CD4-positive, alpha-beta T cell treated with Interleukin-17A for 4 hours (primary cell): ENCODE measurements around the gene CEP104.

Experiments used
- DNase-seq: peaks from one replicate; pipeline ENCODE4 v3.0.0-alpha.2; 2020; ENCODE audit warnings: mixed read lengths

Gene CEP104

GRCh38 chr1:3893190-3893589 is 36.2 kb upstream of the CEP104 start:
- no peak for DNase-seq

GRCh38 chr1:3892748-3893147 is 35.7 kb upstream of the CEP104 start:
- DNase-seq = no peak

GRCh38 chr1:3891329-3891865 is 34.4 kb upstream of the CEP104 start:
- no peak for DNase-seq

DNA sequence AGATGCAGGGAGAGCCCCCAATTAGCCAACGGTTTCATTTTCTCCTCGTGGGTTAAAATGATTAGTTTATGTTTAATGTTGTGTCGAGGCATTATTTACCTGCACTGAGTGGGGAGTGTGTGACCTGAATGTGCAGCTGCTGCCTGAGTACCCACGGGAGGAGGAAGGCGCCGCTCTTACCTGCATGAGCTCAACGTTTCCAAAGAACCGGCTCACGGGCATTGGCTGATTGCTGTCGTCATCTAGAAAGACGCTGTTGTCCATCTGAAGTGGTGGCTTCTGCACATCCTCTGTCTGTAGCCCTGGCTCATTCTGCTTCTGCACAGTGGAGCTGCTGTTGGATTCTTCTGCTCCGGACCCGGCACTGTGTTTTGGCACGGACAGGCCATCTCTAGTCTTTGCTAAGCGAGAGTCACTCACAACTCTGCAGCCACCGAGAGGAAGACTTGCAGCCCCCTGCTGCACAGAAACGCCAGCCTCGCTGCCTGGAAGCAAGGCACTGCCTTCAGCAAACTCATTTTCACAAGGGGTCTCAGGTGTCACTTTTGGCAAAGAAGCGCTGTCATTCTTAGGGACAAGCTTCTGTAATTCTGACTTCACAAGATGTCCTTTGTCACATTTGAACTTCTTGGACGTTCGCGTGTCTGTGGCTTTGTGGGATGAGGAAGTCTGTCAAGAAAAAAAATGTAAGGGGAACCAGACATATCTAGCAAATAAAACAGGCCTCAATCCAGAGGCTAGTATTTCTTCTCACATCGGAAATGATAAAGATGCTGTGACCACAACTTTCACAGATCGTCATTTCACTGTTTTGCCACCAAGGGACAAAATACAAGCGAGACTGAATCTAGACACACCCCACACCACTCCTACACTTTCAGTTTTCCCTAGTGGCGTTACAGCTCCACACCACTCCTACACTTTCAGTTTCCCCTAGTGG is 33.6 kb upstream of the CEP104 start:
- DNase-seq = no peak

DNA sequence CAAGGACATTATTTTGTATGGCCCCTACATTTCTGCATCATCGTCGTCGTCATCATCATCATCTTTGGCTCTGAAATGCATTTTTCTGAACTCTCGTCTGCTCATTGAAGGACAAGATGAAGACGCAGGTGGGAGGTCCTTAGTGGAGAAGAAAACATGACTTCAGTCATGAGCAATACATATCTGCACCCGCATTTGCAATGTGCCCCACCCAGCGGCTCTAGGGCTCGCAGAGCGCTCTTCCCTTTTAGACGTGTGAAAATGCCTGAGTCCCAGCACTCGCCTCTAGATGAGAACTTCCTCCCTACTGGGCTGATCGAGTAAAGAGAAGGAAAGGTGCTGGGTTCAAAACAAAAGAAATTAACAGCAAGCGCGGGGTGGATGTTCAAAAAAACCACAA is 32.9 kb upstream of the CEP104 start:
- peak; percentile 18 for DNase-seq

DNA sequence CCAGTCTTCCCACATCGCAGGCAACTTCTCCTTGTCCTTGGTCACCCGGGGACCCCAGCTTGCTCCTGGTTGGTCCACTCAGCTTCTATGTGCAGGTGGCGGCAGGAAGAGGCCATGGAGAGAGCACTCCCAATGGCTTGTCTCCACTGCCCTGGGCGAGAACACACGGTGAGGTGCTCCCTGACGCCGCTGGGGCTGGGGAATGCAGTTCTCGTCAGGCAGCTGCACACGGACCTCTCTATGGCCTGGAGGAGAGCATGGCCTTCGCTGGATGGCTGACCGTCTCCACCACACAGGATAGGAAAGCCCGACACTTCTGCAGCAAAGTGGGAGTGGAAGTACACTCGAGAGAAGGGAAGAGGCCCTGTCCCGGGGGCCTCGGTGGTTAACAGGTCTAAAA is 31.3 kb upstream of the CEP104 start:
- no peak for DNase-seq

- DNase-seq = no peak
Measured at GRCh38 chr1:3886691-3887090, 29.7 kb upstream of the CEP104 start.

GRCh38 chr1:3886106-3886670 is 29.2 kb upstream of the CEP104 start:
- no peak for DNase-seq

DNA sequence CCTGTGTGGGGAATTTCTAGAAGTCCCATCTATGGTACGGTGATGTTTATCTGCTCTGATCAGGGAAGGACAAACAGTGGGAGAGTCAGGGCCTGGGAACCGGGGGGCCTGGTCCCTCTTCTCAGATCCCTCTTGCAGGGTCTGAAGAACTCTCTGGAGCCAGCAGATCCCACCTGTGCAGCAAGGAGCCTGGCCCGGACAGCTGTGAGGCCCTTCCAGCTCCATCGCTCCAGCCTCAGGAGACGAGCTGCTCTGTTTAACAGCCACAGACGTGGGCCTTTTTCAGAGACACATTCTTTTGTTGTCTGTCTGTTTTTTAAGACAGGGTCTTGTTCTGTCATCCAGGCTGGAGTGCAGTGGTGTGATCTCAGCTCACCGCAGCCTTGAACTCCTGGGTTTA is 28.6 kb upstream of the CEP104 start:
- DNase-seq = no peak

DNA sequence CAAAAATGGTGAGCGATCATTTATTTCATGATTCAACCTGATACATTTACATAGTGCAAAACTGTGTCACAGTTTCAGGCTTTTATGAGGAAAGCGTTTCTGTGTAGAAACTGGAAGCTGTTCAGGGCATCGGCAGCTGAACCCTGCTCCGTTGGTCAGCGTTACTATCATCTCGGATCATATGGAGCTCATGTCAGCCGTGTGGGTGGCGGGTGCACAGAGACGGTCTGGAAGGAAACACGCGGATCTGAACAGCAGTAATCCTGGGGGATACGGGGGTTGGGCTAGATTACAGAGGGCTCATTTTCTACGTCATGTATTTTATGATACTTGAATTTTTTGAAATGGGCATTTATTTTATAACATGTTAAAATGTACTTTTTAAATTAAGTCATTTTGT is 28.0 kb upstream of the CEP104 start:
- DNase-seq = no peak

DNA sequence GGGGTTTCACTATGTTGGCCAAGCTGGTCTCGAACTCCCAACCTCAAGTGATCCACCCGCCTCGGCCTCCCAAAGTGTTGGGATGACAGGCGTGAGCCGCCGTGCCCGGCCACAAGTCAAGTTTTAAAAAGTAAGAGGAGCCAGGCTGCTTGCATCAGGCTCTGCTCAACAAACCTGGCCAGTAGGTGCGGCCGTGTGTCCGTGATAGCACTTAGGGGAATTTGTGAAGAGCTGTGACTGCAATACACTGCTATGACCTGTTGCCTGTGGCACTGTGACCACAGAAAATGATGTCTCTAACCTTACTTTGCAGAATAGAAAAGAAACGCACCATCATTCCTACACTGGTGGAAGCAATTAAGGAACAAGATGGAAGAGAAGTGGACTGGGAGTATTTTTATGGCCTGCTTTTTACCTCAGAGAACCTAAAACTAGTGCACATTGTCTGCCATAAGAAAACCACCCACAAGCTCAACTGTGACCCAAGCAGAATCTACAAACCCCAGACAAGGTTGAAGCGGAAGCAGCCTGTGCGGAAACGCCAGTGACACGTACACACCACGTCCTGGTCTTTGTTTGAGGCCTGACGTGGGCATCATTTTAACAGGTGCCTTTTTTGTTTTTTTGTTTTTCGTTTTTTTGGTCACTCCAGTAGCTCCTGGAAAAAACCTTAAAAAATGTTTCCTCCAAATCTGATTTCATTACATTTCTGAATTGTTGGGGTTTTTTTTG is 26.3 kb upstream of the CEP104 start:
- DNase-seq = no peak

DNA sequence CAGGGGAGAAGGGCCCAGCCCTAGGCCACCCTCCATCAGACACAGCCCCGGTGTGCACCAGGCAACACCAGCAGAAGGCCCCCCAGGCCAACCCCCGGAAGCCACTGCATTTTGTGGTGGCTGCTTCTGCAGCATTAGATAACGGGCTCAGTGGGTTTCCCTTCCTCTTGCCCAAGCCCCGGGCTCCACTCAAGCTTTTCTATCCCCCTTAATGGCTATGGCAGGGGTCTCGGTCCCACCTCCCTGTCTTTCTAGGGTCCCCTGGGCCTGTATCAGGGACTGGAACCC is 24.1 kb upstream of the CEP104 start:
- DNase-seq = no peak

DNA sequence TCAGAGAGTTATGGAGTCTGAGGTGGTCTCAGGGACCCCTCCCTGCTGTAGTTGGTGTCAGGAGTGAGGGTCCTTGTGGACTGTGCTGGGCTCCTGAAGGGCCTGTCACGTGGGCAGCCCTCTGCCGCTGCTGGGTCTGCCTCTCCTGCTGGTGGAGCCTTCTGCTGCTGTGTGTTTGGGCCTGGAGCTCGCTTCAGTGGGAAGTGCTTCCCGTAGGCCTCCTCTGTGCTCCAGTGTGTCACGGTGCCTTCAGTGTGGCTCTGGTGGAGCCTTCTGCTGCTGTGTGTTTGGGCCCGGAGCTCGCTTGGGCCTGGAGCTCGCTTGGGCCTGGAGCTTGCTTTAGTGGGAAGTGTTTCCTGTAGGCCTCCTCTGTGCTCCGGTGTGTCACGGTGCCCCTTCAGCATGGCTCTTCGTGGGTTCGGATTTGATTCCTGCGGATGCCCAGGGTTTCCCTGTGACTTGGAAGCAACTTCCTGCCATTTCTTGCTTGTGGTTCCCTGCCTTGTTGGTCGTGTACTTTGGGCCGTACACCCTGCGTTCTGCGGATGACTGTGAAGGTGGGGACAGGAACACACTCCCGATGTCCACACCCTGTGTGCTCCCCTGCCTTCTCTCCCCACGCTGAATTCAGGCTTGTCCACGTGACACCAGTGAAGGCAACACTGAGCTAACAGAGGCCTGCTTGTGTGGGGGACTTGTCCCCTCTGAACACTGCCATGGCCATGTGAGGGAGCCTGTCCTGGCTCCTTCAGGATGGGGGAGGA is 23.6 kb upstream of the CEP104 start:
- DNase-seq = no peak

GRCh38 chr1:3879787-3880428 is 22.9 kb upstream of the CEP104 start:
- no peak for DNase-seq

- DNase-seq = no peak
Measured at GRCh38 chr1:3879099-3879498, 22.1 kb upstream of the CEP104 start.

- no peak for DNase-seq
Measured at GRCh38 chr1:3876716-3877115, 19.7 kb upstream of the CEP104 start.

GRCh38 chr1:3874736-3875135 is 17.7 kb upstream of the CEP104 start:
- DNase-seq = no peak

GRCh38 chr1:3872546-3872945 is 15.5 kb upstream of the CEP104 start:
- DNase-seq = no peak

- no peak for DNase-seq
Measured at GRCh38 chr1:3871451-3871805, 14.4 kb upstream of the CEP104 start.

DNA sequence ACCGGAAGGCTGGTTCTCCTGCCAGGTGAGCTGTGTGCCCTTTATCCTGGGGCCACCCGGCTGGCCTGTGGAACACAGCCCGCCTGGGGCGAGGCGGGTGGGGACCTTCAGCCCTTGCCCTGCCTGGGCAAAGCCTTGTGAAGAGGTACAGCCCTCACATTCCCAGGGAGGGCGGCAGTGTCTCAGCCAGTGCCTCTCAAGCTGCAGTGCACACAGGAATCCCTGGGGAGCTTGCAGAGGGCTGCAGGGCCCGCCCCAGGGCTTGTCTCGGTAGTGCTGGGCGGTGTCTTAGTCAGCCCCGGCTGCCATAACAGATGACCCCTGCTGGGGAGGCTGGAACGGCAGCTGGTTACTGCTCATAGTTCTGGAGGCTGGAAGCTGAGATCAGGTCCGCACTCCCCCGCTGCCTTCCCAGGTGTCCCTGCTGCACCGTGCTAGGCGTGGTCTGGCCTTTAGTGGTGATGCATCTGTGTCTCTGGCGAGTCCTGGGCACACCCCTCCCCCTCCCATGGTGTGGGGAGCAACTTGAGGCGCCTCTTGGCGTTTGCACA is 12.8 kb upstream of the CEP104 start:
- DNase-seq = no peak

DNA sequence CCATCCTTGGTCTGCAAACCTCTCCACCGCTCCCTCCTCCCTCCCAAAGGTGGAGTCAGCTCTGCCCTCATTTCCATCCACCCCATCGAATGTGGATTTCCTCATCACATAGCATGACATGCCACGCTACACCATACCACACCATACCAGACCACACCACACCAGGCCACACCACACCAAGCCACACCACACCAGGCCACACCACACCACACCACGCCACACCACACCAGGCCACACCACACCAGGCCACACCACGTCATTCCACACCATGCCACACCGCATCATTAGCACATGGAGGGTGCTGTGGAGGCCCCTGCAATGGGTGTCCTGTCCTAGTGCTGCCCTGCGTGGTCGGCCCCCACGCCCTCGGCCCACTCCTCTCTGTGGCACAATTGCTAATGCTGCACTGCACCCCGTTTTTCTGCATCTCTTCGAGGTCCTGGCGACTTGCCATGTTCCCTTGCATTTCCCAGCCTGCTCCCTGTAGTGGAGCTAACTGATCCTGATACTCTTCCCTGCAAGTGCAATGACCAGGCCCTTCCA is 11.5 kb upstream of the CEP104 start:
- no peak for DNase-seq

DNA sequence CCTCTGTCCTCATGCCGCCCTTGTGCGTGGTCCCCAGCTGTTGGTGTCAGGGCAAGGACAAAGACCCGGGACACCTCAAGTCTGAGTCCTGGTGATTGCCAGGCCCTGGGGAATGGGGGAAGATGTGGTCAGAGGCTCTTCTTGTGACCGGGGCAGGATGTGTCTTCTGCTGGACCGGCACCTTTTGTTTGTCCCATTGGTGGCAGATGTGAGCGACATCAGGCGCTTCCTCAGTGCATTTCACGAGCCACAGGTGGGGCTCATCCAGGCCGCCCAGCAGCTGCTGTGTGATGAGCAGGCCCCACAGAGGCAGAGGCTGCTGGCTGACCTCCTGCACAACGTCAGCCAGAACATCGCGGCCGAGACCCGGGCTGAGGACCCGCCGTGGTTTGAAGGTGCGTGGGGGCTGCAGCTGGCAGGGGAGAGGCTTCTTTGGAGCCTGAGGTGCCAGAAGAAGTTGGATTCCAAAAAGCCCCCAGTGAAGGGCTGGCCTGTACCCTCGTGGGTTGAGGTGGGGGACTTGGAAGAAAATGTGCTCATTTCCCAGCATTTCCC is 8.7 kb upstream of the CEP104 start:
- DNase-seq = no peak
